SK-N-SH (cell line): ENCODE data around the gene LPCAT3.

ENCODE experiments used
- CHD2 ChIP-seq: fragments of 150-350 bp; IDR thresholded peaks from 2 replicates; pipeline ENCODE4 v1.6.1; 2018; ENCODE audit warnings: low read length; ENCODE audit not compliant: partially characterized antibody
- CTCF ChIP-seq: fragments of 200-600 bp; sonication (generic); IDR thresholded peaks from 2 replicates; pipeline ENCODE4 v1.6.1; 2017; ENCODE audit warnings: antibody characterized with exemption, mild to moderate bottlenecking, moderate library complexity
- EP300 ChIP-seq, 2 experiments: IDR thresholded peaks; 2 replicates each; pipeline versions ENCODE4 v1.4.0 to v1.6.1; 2012; ENCODE audit warnings: borderline replicate concordance in 1 of 2, low read depth in 1 of 2, low read length in 1 of 2
- FOXJ3 ChIP-seq: sonication (generic); formaldehyde crosslinking; IDR thresholded peaks from 2 replicates; pipeline ENCODE4 v1.5.1; 2020; ENCODE audit warnings: mild to moderate bottlenecking, missing genetic modification reagents
- GABPA ChIP-seq: IDR thresholded peaks from 2 replicates; pipeline ENCODE4 v1.4.0; 2012; ENCODE audit warnings: low read depth, mild to moderate bottlenecking
- JUND ChIP-seq: IDR thresholded peaks from 2 replicates; pipeline ENCODE4 v1.4.0; 2012
- MAX ChIP-seq: IDR thresholded peaks from 2 replicates; pipeline ENCODE4 v1.4.0; 2012; ENCODE audit warnings: low read depth
- POLR2AphosphoS5 ChIP-seq: IDR thresholded peaks from 2 replicates; pipeline ENCODE4 v1.6.1; 2012; ENCODE audit warnings: low read depth, low read length
- RFX5 ChIP-seq: IDR thresholded peaks from 2 replicates; pipeline ENCODE4 v1.6.1; 2012; ENCODE audit warnings: mild to moderate bottlenecking, improper control_type of control experiment, low read length
- SIN3A ChIP-seq: IDR thresholded peaks from 2 replicates; pipeline ENCODE4 v1.6.1; 2012; ENCODE audit warnings: low read depth, mild to moderate bottlenecking, low read length, moderate library complexity, borderline replicate concordance
- SMC3 ChIP-seq: IDR thresholded peaks from 2 replicates; pipeline ENCODE4 v1.6.1; 2012; ENCODE audit warnings: low read depth, low read length, improper control_type of control experiment
- TAF1 ChIP-seq: IDR thresholded peaks from 2 replicates; pipeline ENCODE4 v1.6.1; 2012; ENCODE audit warnings: low read depth, mild to moderate bottlenecking, low read length, moderate library complexity, borderline replicate concordance
- TEAD4 ChIP-seq: IDR thresholded peaks from 2 replicates; pipeline ENCODE4 v1.4.0; 2012; ENCODE audit warnings: mild to moderate bottlenecking, borderline replicate concordance; ENCODE audit not compliant: insufficient read depth
- USF2 ChIP-seq: fragments of 150-350 bp; IDR thresholded peaks from 2 replicates; pipeline ENCODE4 v1.6.1; 2017; ENCODE audit warnings: antibody characterized with exemption, low read length, low read depth, borderline replicate concordance

DNA sequence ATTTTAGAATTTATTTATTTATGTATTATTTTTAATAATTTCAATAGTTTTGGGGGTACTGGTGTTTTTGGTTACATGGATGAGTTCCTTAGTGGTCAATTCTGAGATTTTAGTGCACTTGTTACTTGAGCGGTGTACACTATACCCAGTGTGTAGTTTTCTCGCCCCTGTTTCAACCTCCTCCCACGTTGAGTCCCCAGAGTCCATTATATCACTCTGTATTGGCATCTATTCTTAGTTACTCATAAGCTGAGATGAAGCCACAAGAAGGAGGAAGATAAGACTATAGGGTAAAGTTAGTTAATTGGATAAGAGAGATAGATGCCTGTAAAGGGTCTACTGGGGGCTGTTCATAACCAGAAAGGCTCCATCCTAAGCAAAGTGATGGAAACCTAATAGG is 46.2 kb upstream of the LPCAT3 start:
- TF ChIP-seq USF2: no peak
- TF ChIP-seq CTCF: no peak
- no peak for TF ChIP-seq GABPA
- no peak for TF ChIP-seq POLR2AphosphoS5
- TF ChIP-seq CHD2: no peak
- TF ChIP-seq EP300 (IDR thresholded peaks at IDR 0.05; ENCODE audit: borderline replicate concordance in 1 of 2, low read depth in 1 of 2, low read length in 1 of 2): no peak
- TF ChIP-seq SIN3A: no peak
- no peak for TF ChIP-seq SMC3
- no peak for TF ChIP-seq FOXJ3
- no peak for TF ChIP-seq TAF1
- TF ChIP-seq TEAD4: no peak
- TF ChIP-seq MAX: no peak
- TF ChIP-seq RFX5: no peak
- TF ChIP-seq JUND: no peak
